Erythroblast (primary cell): ENCODE data around the gene CELF2.

Experiments used
- GATA1 ChIP-seq: IDR thresholded peaks from 2 replicates; pipeline ENCODE4 v1.6.1; 2011; ENCODE audit warnings: low read depth, mild to moderate bottlenecking, control low read depth, low read length, moderate library complexity
- POLR2A ChIP-seq: IDR thresholded peaks from 2 replicates; pipeline ENCODE4 v1.6.1; 2011; ENCODE audit warnings: mild to moderate bottlenecking, low read length

- TF ChIP-seq POLR2A (no peak), GATA1 (no peak)
These were observed 267.5 kb downstream of the CELF2 start for GRCh38 chr10:11285171-11285570.
